GM13977 (cell line): ENCODE measurements around the gene RAB3IL1.
"Not testable (repeated sequence)": the region's sequence is repeated elsewhere in the genome, so short reads cannot be mapped to it uniquely, and the experiment has no call there.

Experiments
- DNase-seq: peaks from one replicate; pipeline ENCODE4 v3.0.0; 2012; ENCODE audit warnings: low spot score
- in situ Hi-C: fragments of 300-500 bp; cut with MboI; formaldehyde crosslinking; loops from one replicate; pipeline ENCODE4 v1.12.0; 2022; ENCODE audit warnings: low sequenced_read_pairs, low pct_unique_long_range_greater_than_20kb, mixed read lengths, inconsistent platforms; ENCODE audit not compliant: unreplicated experiment
- TF ChIP-seq, protein P1 (sequence below): IDR thresholded peaks from 2 replicates; pipeline ENCODE4 v1.5.1; 2012; ENCODE audit warnings: mild to moderate bottlenecking, control low read depth; ENCODE audit not compliant: insufficient read depth; ENCODE audit errors: extremely low read depth, missing control alignments

The RAB3IL1 gene

DNA sequence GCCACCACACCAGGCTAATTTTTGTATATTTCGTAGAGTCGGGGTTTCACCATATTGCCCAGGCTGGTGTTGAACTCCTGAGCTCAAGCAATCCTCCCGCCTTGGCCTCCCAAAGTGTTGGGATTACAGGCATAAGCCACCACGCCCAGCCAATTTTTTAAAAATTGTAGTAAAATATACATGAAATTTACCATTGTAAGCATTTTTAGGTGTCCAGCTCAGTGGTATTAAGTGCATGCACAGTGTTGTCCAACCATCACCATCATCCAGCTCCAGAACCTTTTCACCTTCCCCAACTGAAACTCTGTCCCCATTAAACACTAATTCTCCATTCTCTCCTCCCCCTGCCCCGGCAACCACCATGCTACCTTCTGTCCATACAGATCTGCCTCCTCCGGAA is 34.5 kb downstream of the RAB3IL1 start:
- TF ChIP-seq, protein P1, sequence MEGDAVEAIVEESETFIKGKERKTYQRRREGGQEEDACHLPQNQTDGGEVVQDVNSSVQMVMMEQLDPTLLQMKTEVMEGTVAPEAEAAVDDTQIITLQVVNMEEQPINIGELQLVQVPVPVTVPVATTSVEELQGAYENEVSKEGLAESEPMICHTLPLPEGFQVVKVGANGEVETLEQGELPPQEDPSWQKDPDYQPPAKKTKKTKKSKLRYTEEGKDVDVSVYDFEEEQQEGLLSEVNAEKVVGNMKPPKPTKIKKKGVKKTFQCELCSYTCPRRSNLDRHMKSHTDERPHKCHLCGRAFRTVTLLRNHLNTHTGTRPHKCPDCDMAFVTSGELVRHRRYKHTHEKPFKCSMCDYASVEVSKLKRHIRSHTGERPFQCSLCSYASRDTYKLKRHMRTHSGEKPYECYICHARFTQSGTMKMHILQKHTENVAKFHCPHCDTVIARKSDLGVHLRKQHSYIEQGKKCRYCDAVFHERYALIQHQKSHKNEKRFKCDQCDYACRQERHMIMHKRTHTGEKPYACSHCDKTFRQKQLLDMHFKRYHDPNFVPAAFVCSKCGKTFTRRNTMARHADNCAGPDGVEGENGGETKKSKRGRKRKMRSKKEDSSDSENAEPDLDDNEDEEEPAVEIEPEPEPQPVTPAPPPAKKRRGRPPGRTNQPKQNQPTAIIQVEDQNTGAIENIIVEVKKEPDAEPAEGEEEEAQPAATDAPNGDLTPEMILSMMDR, result no peak
- in situ Hi-C loops, result loop anchor here (10.0 kb wide), 1 partner anchor 192 kb away; no protein-coding TSS in a partner anchor
- DNase-seq, result no peak

DNA sequence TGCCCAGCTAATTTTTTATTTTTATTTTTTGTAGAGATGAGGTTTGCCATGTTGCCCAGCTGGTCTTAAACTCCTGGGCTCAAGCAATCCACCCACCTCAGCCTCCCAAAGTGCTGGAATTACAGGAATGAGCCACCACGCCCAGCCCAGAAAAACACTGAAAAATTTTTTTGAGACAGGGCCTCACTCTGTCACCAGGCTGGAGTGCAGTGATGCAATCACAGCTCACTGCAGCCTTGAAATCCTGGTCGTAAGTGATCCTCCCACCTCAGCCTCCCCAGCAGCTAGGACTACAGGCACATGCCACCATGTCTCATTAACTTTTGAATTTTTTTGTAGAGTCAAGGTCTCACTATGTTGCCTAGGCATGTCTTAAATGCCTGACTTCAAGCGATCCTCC is 35.1 kb downstream of the RAB3IL1 start:
- DNase-seq, result not testable (repeated sequence)
- in situ Hi-C loops, result loop anchor here (10.0 kb wide), 1 partner anchor 193 kb away; no protein-coding TSS in a partner anchor

DNA sequence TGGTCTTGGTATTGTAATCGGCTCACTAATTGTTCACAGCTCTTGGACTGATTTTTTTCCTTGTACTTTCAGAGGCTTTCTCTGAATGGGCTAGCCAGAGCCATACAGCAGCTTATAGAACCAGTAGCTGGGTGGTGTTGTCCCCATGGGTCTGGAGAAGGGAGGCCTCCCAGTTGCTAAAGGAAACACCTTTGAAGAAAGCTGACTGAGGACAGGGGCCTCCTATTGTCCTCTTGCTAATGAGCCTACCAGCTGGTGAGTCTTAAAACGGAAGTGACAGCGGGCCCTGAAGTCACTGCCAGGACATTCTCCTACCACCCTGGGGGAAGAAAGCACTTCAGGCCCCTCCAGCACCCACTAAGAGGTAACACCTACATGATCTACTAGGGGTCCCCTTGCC is 36.0 kb downstream of the RAB3IL1 start:
- TF ChIP-seq, protein P1, result no peak
- in situ Hi-C loops, result loop anchor here (10.0 kb wide), 1 partner anchor 193 kb away; no protein-coding TSS in a partner anchor
- no peak for DNase-seq

DNA sequence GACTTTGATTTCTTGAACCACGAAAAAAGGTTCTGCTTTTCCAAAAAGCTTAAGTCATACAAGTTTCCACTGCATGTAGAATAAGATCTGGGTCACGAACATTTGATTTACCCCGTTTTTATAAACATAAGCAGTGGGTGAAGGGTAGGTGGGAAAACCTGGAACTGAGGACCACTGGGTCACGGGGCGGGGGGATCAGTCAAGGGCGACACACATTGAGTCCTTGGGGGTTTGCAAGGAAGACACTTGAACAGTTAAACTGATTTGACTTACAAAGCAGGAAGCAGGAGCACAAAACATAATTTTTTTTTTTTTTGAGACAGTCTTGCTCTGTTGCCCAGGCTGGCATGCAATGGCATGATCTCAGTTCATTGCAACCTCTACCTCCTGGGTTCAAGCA is 36.9 kb downstream of the RAB3IL1 start:
- no peak for DNase-seq
- in situ Hi-C loops, result loop anchor here (10.0 kb wide), 1 partner anchor 194 kb away; no protein-coding TSS in a partner anchor
- TF ChIP-seq, protein P1, result no peak

DNA sequence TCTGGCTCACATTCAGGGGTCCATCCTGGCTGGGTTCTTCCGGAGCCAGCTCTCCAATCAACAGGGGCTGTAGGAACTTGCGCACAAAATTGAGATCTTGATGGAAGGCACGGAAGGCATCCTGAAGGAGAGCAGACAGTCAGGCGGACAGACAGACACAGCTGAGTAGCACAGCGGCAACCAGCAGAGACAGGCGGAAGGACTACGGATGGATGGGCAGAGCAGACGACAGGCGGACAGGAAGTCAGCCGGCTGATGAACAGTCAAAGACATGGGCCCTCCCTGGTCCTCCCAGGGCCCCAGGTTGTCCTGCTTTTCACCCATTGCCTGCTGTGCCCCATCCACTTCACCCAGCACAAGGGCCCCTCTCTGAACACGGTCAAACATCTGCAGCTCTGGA is 37.3 kb downstream of the RAB3IL1 start:
- TF ChIP-seq, protein P1, result no peak
- in situ Hi-C loops, result loop anchor here (10.0 kb wide), 1 partner anchor 195 kb away; no protein-coding TSS in a partner anchor
- peak; percentile 65 for DNase-seq

DNA sequence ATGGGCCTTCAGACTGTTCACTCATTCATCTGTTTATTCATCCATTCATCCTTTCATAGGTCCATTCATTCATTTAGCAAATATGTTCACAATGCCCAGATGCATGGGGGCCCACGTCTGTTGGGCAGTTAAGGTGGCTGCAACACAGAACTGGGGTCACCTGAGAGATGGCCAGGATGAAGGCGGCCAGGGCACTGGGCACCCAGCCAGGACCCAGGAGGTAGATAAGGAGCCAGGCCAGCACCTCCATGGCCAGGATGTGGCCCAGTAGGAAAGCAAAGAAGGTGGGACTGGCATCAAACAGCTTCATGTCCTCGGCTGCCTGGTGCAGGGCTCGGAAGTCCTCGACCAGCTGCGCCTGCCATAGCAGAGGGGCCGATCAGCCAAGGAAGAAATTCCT is 38.2 kb downstream of the RAB3IL1 start:
- in situ Hi-C loops, result no loop called here
- DNase-seq, result no peak
- TF ChIP-seq, protein P1, result no peak

DNA sequence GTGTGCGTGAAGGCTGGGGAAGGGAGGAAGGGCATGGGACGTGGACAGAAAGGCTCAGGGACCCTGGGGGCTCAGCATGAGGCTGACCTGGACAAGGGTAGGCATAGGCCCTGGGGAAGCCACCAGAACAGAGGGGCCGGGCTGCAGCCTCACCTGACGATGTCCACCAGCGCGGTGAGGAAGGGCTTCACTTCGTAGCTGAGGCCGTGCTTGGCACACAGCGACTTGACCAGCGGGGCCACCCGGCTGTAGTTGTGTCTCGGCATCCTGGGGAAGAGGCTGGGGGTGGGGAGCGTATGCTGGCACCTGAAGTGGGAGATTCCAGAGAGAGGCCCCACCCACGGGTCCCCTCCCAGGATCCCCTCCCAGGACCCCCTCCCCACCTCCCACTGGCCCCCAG is 41.7 kb downstream of the RAB3IL1 start:
- in situ Hi-C loops, result no loop called here
- no peak for DNase-seq
- TF ChIP-seq, protein P1, result no peak
